Measurements from ENCODE around the gene CHAC1.

The CHAC1 gene

DNA sequence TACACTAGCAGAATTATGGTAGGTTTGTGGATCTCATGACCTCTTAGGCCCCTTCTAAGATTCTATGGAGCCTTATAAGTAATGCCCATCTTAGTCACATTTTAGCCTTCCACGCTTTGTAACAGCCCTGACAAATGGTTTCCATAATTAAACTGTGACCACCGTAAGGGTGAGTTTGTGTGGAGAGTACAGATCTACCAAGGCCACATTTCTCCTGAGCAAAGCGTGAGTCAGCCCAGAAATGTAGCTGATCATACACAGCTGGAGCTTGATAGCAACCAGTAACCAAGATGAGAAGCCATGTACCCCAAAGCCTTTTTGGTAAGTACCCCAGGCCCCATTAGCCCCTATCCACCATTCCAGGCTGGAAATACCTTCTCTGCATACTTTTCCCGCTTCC, 31.7 kb downstream of the CHAC1 start:
- TF ChIP-seq, protein P1, sequence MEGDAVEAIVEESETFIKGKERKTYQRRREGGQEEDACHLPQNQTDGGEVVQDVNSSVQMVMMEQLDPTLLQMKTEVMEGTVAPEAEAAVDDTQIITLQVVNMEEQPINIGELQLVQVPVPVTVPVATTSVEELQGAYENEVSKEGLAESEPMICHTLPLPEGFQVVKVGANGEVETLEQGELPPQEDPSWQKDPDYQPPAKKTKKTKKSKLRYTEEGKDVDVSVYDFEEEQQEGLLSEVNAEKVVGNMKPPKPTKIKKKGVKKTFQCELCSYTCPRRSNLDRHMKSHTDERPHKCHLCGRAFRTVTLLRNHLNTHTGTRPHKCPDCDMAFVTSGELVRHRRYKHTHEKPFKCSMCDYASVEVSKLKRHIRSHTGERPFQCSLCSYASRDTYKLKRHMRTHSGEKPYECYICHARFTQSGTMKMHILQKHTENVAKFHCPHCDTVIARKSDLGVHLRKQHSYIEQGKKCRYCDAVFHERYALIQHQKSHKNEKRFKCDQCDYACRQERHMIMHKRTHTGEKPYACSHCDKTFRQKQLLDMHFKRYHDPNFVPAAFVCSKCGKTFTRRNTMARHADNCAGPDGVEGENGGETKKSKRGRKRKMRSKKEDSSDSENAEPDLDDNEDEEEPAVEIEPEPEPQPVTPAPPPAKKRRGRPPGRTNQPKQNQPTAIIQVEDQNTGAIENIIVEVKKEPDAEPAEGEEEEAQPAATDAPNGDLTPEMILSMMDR (conservative IDR thresholded peaks at IDR 0.05; ENCODE audit: control insufficient read depth, insufficient read depth, low read depth, low read length): no peak
- peak; percentile 88 for DNase-seq (ENCODE audit: low read depth)
- H3K4me3 ChIP-seq (ENCODE audit: control insufficient read depth, low read depth, low read length): no peak overlapping the region

DNA sequence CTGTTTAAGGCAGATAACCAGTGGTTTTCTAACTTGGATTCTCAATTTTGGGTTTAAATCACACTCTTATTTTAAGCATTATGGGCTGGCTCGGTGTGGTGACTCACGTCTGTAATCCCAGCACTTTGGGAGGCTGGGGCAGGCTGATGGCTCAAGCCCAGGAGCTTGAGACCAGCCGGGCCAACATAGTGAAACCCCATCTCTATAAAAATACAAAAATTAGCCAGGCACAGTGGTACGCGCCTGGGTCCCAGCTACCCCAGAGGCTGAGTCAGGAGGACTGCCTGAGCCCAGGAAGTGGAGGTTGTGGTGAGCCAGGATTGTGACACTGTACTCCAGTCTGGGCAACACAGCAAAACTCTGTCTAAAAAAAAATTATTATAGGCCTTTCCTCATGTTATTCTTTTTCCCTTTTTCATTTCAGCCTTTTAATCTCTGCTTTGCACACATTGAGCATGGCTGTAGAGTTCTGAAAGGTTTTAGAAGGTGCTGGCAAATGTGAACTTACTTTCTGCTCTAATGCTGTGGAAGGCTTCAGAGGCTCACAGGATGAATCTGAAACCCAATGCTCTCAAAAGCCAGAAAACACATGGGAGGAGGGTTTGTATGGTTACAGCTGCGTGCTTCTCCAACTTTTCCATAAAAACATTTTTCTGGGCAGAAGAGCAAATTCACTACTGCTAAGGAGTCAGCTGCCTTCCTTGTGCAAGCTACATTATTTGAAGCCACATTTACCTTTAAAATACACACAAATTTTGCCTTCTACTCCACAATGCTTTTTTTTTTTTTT, 32.5 kb downstream of the CHAC1 start:
- TF ChIP-seq, protein P1 (conservative IDR thresholded peaks at IDR 0.05; ENCODE audit: control insufficient read depth, insufficient read depth, low read depth, low read length): no peak
- DNase-seq (ENCODE audit: low read depth): peak; percentile 53

DNA sequence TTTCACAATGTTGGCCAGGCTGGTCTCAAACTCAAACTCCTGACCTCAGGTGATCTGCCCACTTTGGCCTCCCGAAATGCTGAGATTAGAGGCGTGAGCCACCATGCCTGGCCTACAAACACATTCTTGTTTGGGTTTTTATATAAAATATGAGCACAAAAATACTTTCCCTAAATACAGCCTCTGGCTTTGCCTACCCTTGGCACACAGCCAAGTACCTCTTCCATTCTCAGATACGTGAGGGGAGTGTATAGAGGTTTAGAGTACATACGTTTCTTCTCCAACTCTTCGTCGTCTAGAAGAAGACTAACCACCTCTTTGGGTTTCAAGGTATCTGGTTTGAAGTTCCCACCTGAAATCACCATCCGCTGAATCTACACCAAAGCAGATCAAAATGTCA, 33.5 kb downstream of the CHAC1 start:
- no peak overlapping the region for H3K4me3 ChIP-seq (ENCODE audit: control insufficient read depth, low read depth, low read length)
- DNase-seq (ENCODE audit: low read depth): no peak
- TF ChIP-seq, protein P1 (conservative IDR thresholded peaks at IDR 0.05; ENCODE audit: control insufficient read depth, insufficient read depth, low read depth, low read length): no peak

More for the DNA sequence above, 32.5 kb downstream of the CHAC1 start:
- no peak overlapping the region for H3K4me3 ChIP-seq (ENCODE audit: control insufficient read depth, low read depth, low read length)

DNA sequence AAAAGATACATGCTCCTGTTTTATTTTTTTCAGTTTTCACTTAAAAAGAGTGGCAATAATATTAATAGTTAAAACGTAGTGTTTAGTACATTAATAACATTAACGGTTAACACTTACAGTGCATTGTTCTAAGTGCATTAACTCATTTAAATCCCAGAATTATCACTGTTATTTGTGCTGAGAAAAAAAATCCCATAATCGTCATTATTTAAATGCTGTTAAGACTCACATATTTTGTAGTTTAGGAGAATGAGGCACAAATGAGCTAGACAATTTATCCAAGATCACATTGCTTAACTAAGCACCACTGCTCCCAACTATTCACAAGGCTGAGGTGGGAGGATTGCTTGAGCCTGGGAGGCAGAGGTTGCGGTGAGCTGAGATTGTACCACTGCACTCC, 34.9 kb downstream of the CHAC1 start:
- DNase-seq (ENCODE audit: low read depth): no peak
- TF ChIP-seq, protein P1 (conservative IDR thresholded peaks at IDR 0.05; ENCODE audit: control insufficient read depth, insufficient read depth, low read depth, low read length): no peak
- H3K4me3 ChIP-seq (ENCODE audit: control insufficient read depth, low read depth, low read length): no peak overlapping the region

DNA sequence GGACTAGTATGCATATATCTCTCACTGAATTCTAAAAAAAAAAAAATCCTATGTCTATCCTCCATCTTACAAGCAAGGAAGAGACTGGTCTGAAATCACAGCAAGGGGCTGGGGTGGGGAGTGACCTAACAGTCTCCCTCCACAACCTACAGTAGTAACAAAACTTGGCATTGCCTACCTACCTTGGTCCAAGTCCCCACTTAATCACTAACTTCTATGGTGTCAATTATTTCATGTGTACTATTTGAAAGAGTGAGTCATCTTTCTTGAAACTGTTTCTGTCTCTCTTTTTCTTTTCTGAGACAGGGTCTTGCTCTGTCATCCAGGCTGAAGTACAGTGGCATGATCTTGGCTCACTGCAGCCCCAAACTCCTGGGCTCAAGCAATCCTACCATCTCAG, 36.8 kb downstream of the CHAC1 start:
- no peak for DNase-seq (ENCODE audit: low read depth)
- TF ChIP-seq, protein P1 (conservative IDR thresholded peaks at IDR 0.05; ENCODE audit: control insufficient read depth, insufficient read depth, low read depth, low read length): no peak
- no peak overlapping the region for H3K4me3 ChIP-seq (ENCODE audit: control insufficient read depth, low read depth, low read length)

DNA sequence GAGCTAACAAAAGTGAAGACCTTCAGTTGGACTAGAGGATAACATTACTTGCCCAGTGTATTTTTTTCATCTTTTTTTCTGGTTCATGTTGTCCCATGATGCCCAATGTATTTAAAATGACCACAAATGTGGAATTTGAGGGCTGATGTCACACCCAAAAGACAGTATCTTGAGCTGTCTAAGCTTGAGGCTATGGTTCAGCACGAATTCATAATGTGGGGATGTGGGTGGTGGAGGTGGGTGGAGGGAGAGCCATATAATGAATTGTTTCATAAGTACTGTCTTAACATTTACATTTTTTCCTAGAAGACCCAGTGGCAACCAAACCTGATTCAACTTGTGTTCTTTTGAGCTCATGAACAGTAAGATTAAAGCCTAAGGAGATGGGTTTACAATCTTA, 37.5 kb downstream of the CHAC1 start:
- H3K4me3 ChIP-seq (ENCODE audit: control insufficient read depth, low read depth, low read length): no peak overlapping the region
- no peak for DNase-seq (ENCODE audit: low read depth)
- TF ChIP-seq, protein P1 (conservative IDR thresholded peaks at IDR 0.05; ENCODE audit: control insufficient read depth, insufficient read depth, low read depth, low read length): no peak
